HEK293 (cell line): Measurements from ENCODE around the gene NOL7.

ENCODE experiments used
- BCL11B ChIP-seq: fragments of 450-650 bp; formaldehyde crosslinking; IDR thresholded peaks from 2 replicates; pipeline ENCODE4 v1.5.1; 2016; ENCODE audit warnings: low read depth, missing biosample characterization, missing genetic modification characterization
- FEZF1 ChIP-seq: fragments of 450-650 bp; formaldehyde crosslinking; IDR thresholded peaks from 2 replicates; pipeline ENCODE4 v1.5.1; 2016; ENCODE audit warnings: missing biosample characterization, missing genetic modification characterization
- HOXA7 ChIP-seq: sonication (generic); formaldehyde crosslinking; IDR thresholded peaks from 2 replicates; pipeline ENCODE4 v1.8.1; 2022; ENCODE audit warnings: missing genetic modification reagents, borderline replicate concordance
- KLF1 ChIP-seq: fragments of 450-650 bp; formaldehyde crosslinking; IDR thresholded peaks from 2 replicates; pipeline ENCODE4 v1.5.1; 2016; ENCODE audit warnings: missing biosample characterization, missing genetic modification characterization
- KLF9 ChIP-seq: fragments of 450-650 bp; formaldehyde crosslinking; IDR thresholded peaks from 2 replicates; pipeline ENCODE4 v1.5.1; 2016; ENCODE audit warnings: missing biosample characterization, missing genetic modification characterization, low read depth
- OVOL3 ChIP-seq: fragments of 450-650 bp; formaldehyde crosslinking; IDR thresholded peaks from 2 replicates; pipeline ENCODE4 v1.5.1; 2016; ENCODE audit warnings: missing biosample characterization, missing genetic modification characterization
- SCRT1 ChIP-seq: fragments of 450-650 bp; formaldehyde crosslinking; IDR thresholded peaks from 2 replicates; pipeline ENCODE4 v1.5.1; 2016; ENCODE audit warnings: missing biosample characterization, missing genetic modification characterization, borderline replicate concordance
- YY2 ChIP-seq: fragments of 450-650 bp; formaldehyde crosslinking; IDR thresholded peaks from 2 replicates; pipeline ENCODE4 v1.5.1; 2016; ENCODE audit warnings: missing biosample characterization, missing genetic modification characterization
- ZBTB8A ChIP-seq: fragments of 450-650 bp; formaldehyde crosslinking; IDR thresholded peaks from 2 replicates; pipeline ENCODE4 v1.5.1; 2016; ENCODE audit warnings: missing biosample characterization, missing genetic modification characterization
- ZNF10 ChIP-seq: fragments of 450-650 bp; formaldehyde crosslinking; IDR thresholded peaks from 2 replicates; pipeline ENCODE4 v1.5.1; 2017; ENCODE audit warnings: missing biosample characterization, missing genetic modification characterization
- ZNF121 ChIP-seq: fragments of 450-650 bp; formaldehyde crosslinking; IDR thresholded peaks from 2 replicates; pipeline ENCODE4 v1.5.1; 2016; ENCODE audit warnings: missing biosample characterization, missing genetic modification characterization
- ZNF133 ChIP-seq: fragments of 450-650 bp; formaldehyde crosslinking; IDR thresholded peaks from 2 replicates; pipeline ENCODE4 v1.5.1; 2016; ENCODE audit warnings: missing biosample characterization, missing genetic modification characterization
- ZNF19 ChIP-seq: fragments of 450-650 bp; formaldehyde crosslinking; IDR thresholded peaks from 2 replicates; pipeline ENCODE4; 2016; ENCODE audit warnings: missing biosample characterization, missing genetic modification characterization, low read depth
- ZNF2 ChIP-seq: fragments of 450-650 bp; formaldehyde crosslinking; IDR thresholded peaks from 2 replicates; pipeline ENCODE4 v1.5.1; 2016; ENCODE audit warnings: missing biosample characterization, missing genetic modification characterization
- ZNF311 ChIP-seq: fragments of 450-650 bp; formaldehyde crosslinking; IDR thresholded peaks from 2 replicates; pipeline ENCODE4 v1.5.1; 2017; ENCODE audit warnings: missing biosample characterization, missing genetic modification characterization, borderline replicate concordance
- ZNF341 ChIP-seq: fragments of 450-650 bp; formaldehyde crosslinking; IDR thresholded peaks from 2 replicates; pipeline ENCODE4; 2016; ENCODE audit warnings: low read depth, missing biosample characterization, missing genetic modification characterization
- ZNF354C ChIP-seq: fragments of 450-650 bp; formaldehyde crosslinking; IDR thresholded peaks from 2 replicates; pipeline ENCODE4 v1.5.1; 2016; ENCODE audit warnings: missing biosample characterization, missing genetic modification characterization, low read depth, borderline replicate concordance
- ZNF37A ChIP-seq: fragments of 450-650 bp; IDR thresholded peaks from 2 replicates; pipeline ENCODE4 v1.5.1; 2018; ENCODE audit warnings: missing biosample characterization, missing genetic modification characterization
- ZNF394 ChIP-seq: fragments of 450-650 bp; formaldehyde crosslinking; IDR thresholded peaks from 2 replicates; pipeline ENCODE4 v1.5.1; 2016; ENCODE audit warnings: missing biosample characterization, missing genetic modification characterization, mild to moderate bottlenecking, moderate library complexity, borderline replicate concordance
- ZNF426 ChIP-seq: fragments of 450-650 bp; formaldehyde crosslinking; IDR thresholded peaks from 2 replicates; pipeline ENCODE4 v1.5.1; 2017; ENCODE audit warnings: missing biosample characterization, missing genetic modification characterization, mild to moderate bottlenecking, inconsistent platforms, moderate library complexity
- ZNF549 ChIP-seq: fragments of 450-650 bp; IDR thresholded peaks from 2 replicates; pipeline ENCODE4 v1.5.1; 2018; ENCODE audit warnings: missing biosample characterization, missing genetic modification characterization, mild to moderate bottlenecking, inconsistent platforms, moderate library complexity
- ZNF561 ChIP-seq: fragments of 450-650 bp; IDR thresholded peaks from 2 replicates; pipeline ENCODE4 v1.5.1; 2018; ENCODE audit warnings: missing biosample characterization, missing genetic modification characterization, borderline replicate concordance
- ZNF585B ChIP-seq: fragments of 450-650 bp; formaldehyde crosslinking; IDR thresholded peaks from 2 replicates; pipeline ENCODE4 v1.5.1; 2016; ENCODE audit warnings: missing biosample characterization, missing genetic modification characterization
- ZNF654 ChIP-seq: fragments of 450-650 bp; formaldehyde crosslinking; IDR thresholded peaks from 2 replicates; pipeline ENCODE4 v1.5.1; 2016; ENCODE audit warnings: low read depth, missing biosample characterization, missing genetic modification characterization
- ZNF707 ChIP-seq: fragments of 450-650 bp; formaldehyde crosslinking; IDR thresholded peaks from 2 replicates; pipeline ENCODE4 v1.5.1; 2016; ENCODE audit warnings: missing biosample characterization, missing genetic modification characterization
- ZNF791 ChIP-seq: fragments of 450-650 bp; formaldehyde crosslinking; IDR thresholded peaks from 2 replicates; pipeline ENCODE4 v1.5.1; 2016; ENCODE audit warnings: missing biosample characterization, missing genetic modification characterization
- TF ChIP-seq, protein P1 (sequence below): fragments of 450-650 bp; formaldehyde crosslinking; IDR thresholded peaks from 2 replicates; pipeline ENCODE4 v1.5.1; 2016; ENCODE audit warnings: missing biosample characterization, missing genetic modification characterization
- TF ChIP-seq, protein P2 (sequence below): fragments of 450-650 bp; formaldehyde crosslinking; optimal IDR thresholded peaks from 2 replicates; pipeline ENCODE3; 2016; ENCODE audit warnings: missing biosample characterization, mild to moderate bottlenecking, missing genetic modification characterization
- TF ChIP-seq, protein P3 (sequence below): fragments of 450-650 bp; formaldehyde crosslinking; IDR thresholded peaks from 2 replicates; pipeline ENCODE4 v1.5.1; 2017; ENCODE audit warnings: missing biosample characterization, missing genetic modification characterization
- TF ChIP-seq, protein P4 (sequence below): fragments of 450-650 bp; formaldehyde crosslinking; IDR thresholded peaks from 2 replicates; pipeline ENCODE4 v1.5.1; 2016; ENCODE audit warnings: missing biosample characterization, missing genetic modification characterization
- TF ChIP-seq, protein P5 (sequence below): fragments of 450-650 bp; formaldehyde crosslinking; IDR thresholded peaks from 2 replicates; pipeline ENCODE4 v1.5.1; 2016; ENCODE audit warnings: missing biosample characterization, missing genetic modification characterization
- TF ChIP-seq, protein P6 (sequence below): fragments of 450-650 bp; formaldehyde crosslinking; IDR thresholded peaks from 2 replicates; pipeline ENCODE4 v1.5.1; 2016; ENCODE audit warnings: missing biosample characterization, missing genetic modification characterization

The NOL7 gene

DNA sequence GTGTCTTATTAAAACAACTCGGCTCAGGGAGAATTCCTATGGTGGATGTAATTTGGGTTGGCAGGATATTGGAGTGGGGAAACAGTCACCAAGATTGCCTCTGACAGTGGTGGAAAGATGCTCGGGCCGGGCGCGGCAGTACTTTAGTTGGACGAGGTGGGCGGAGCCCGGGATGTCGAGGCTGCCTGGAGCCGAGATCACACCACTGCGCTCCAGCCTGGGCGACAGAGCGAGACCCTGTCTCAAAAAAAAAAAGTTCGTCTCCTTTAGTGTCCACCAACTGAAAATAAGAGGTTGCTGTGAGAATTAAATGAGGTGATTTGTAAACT is 621 bp downstream of the NOL7 start (continued):
- TF ChIP-seq, protein P1, sequence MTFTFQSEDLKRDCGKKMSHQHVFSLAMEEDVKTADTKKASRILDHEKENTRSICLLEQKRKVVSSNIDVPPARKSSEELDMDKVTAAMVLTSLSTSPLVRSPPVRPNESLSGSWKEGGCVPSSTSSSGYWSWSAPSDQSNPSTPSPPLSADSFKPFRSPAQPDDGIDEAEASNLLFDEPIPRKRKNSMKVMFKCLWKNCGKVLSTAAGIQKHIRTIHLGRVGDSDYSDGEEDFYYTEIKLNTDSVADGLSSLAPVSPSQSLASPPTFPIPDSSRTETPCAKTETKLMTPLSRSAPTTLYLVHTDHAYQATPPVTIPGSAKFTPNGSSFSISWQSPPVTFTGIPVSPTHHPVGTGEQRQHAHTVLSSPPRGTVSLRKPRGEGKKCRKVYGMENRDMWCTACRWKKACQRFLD (tag by site-specific recombination) = no peak
- TF ChIP-seq ZNF394 (tag by site-specific recombination) = no peak
- no peak for TF ChIP-seq ZNF426 (tag by site-specific recombination)
- TF ChIP-seq SCRT1 (tag by site-specific recombination) = no peak
- no peak for TF ChIP-seq ZNF585B (tag by site-specific recombination)
- no peak for TF ChIP-seq OVOL3 (tag by site-specific recombination)
- TF ChIP-seq, protein P2, sequence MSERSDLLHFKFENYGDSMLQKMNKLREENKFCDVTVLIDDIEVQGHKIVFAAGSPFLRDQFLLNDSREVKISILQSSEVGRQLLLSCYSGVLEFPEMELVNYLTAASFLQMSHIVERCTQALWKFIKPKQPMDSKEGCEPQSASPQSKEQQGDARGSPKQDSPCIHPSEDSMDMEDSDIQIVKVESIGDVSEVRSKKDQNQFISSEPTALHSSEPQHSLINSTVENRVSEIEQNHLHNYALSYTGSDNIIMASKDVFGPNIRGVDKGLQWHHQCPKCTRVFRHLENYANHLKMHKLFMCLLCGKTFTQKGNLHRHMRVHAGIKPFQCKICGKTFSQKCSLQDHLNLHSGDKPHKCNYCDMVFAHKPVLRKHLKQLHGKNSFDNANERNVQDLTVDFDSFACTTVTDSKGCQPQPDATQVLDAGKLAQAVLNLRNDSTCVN (tag by site-specific recombination) = no peak
- TF ChIP-seq ZNF19 = no peak
- TF ChIP-seq ZNF341 (tag by site-specific recombination) = no peak
- TF ChIP-seq ZNF561 = no peak
- no peak for TF ChIP-seq ZNF2
- no peak for TF ChIP-seq ZNF311 (tag by site-specific recombination)
- no peak for TF ChIP-seq ZNF654 (tag by site-specific recombination)
- TF ChIP-seq, protein P3, sequence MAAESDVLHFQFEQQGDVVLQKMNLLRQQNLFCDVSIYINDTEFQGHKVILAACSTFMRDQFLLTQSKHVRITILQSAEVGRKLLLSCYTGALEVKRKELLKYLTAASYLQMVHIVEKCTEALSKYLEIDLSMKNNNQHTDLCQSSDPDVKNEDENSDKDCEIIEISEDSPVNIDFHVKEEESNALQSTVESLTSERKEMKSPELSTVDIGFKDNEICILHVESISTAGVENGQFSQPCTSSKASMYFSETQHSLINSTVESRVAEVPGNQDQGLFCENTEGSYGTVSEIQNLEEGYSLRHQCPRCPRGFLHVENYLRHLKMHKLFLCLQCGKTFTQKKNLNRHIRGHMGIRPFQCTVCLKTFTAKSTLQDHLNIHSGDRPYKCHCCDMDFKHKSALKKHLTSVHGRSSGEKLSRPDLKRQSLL = peak; percentile 89; the same call in 1 of the 2 replicates
- TF ChIP-seq FEZF1 (tag by site-specific recombination) = no peak
- no peak for TF ChIP-seq ZNF707 (tag by site-specific recombination)
- TF ChIP-seq ZNF354C (tag by site-specific recombination) = no peak
- TF ChIP-seq ZNF10 (tag by site-specific recombination) = no peak
- no peak for TF ChIP-seq ZNF37A (tag by site-specific recombination)
- peak; percentile 60; the same call in 1 of the 2 replicates for TF ChIP-seq ZNF121 (tag by site-specific recombination)
- TF ChIP-seq YY2 (tag by site-specific recombination) = no peak
- TF ChIP-seq ZNF791 = no peak
- 0 out of 2 replicates have a peak, but pooled peaks have one; percentile 8 for TF ChIP-seq KLF1 (tag by site-specific recombination)
- TF ChIP-seq BCL11B (tag by site-specific recombination) = no peak
- TF ChIP-seq, protein P4, sequence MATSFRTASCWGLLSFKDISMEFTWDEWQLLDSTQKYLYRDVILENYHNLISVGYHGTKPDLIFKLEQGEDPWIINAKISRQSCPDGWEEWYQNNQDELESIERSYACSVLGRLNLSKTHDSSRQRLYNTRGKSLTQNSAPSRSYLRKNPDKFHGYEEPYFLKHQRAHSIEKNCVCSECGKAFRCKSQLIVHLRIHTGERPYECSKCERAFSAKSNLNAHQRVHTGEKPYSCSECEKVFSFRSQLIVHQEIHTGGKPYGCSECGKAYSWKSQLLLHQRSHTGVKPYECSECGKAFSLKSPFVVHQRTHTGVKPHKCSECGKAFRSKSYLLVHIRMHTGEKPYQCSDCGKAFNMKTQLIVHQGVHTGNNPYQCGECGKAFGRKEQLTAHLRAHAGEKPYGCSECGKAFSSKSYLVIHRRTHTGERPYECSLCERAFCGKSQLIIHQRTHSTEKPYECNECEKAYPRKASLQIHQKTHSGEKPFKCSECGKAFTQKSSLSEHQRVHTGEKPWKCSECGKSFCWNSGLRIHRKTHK (tag by site-specific recombination) = no peak
- TF ChIP-seq, protein P5, sequence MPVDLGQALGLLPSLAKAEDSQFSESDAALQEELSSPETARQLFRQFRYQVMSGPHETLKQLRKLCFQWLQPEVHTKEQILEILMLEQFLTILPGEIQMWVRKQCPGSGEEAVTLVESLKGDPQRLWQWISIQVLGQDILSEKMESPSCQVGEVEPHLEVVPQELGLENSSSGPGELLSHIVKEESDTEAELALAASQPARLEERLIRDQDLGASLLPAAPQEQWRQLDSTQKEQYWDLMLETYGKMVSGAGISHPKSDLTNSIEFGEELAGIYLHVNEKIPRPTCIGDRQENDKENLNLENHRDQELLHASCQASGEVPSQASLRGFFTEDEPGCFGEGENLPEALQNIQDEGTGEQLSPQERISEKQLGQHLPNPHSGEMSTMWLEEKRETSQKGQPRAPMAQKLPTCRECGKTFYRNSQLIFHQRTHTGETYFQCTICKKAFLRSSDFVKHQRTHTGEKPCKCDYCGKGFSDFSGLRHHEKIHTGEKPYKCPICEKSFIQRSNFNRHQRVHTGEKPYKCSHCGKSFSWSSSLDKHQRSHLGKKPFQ (tag by site-specific recombination) = 0 out of 2 replicates have a peak, but pooled peaks have one; percentile 12
- TF ChIP-seq, protein P6, sequence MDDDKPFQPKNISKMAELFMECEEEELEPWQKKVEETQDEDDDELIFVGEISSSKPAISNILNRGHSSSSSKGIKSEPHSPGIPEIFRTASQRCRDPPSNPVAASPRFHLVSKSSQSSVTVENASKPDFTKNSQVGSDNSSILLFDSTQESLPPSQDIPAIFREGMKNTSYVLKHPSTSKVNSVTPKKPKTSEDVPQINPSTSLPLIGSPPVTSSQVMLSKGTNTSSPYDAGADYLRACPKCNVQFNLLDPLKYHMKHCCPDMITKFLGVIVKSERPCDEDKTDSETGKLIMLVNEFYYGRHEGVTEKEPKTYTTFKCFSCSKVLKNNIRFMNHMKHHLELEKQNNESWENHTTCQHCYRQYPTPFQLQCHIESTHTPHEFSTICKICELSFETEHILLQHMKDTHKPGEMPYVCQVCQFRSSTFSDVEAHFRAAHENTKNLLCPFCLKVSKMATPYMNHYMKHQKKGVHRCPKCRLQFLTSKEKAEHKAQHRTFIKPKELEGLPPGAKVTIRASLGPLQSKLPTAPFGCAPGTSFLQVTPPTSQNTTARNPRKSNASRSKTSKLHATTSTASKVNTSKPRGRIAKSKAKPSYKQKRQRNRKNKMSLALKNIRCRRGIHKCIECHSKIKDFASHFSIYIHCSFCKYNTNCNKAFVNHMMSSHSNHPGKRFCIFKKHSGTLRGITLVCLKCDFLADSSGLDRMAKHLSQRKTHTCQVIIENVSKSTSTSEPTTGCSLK (tag by site-specific recombination) = no peak
- no peak for TF ChIP-seq ZNF133
- TF ChIP-seq ZNF549 (tag by site-specific recombination) = no peak
- no peak for TF ChIP-seq HOXA7
- TF ChIP-seq ZBTB8A (tag by site-specific recombination) = no peak
- TF ChIP-seq KLF9 = peak; percentile 50
